PC-9 (cell line): ENCODE measurements around the gene SPEM3. TPM values are rescaled to one million over a fixed set of nuclear protein-coding genes. Genes with fewer than 3 reads are reported as not detected.
"Not testable (repeated sequence)": the region's sequence is repeated elsewhere in the genome, so short reads cannot be mapped to it uniquely, and the experiment has no call there.

Experiments used
- BruUV-seq: library from RNA; stranded (reverse); fragments of 400-500 nt; replicated peaks from 2 replicates; lab custom pipeline; 2021; lab: Mats Ljungman, UMichigan
- CTCF ChIA-PET: fragments of 300-600 bp; sonication (Branson Sonifier 250); formaldehyde crosslinking; loops from one replicate; lab custom pipeline; 2022; ENCODE audit warnings: antibody characterized with exemption; lab: Charles Lee
- POLR2A ChIA-PET: fragments of 300-600 bp; sonication (Branson Sonifier 250); formaldehyde crosslinking; loops from one replicate; lab custom pipeline; 2022; ENCODE audit warnings: antibody characterized with exemption; ENCODE audit not compliant: unreplicated experiment; lab: Charles Lee
- DNase-seq, 2 experiments: peaks; one replicate each; pipeline versions ENCODE4 v3.0.0 to v3.0.0-alpha.2; 2015 to 2022; ENCODE audit warnings: mixed read lengths in 1 of 2
- H2AFZ ChIP-seq: fragments of 200-600 bp; sonication (generic); 2 replicates; pipeline ENCODE4 v1.8.1; 2017; ENCODE audit warnings: antibody characterized with exemption
- H3F3A ChIP-seq: fragments of 200-600 bp; sonication (generic); 2 replicates; pipeline ENCODE4 v1.8.1; 2017; ENCODE audit warnings: antibody characterized with exemption, mild to moderate bottlenecking, low read depth; ENCODE audit not compliant: insufficient read depth
- H3K27ac ChIP-seq: fragments of 200-600 bp; sonication (generic); 2 replicates; pipeline ENCODE4 v1.6.1; 2016; ENCODE audit warnings: mixed run types
- H3K27me3 ChIP-seq: fragments of 200-600 bp; sonication (generic); 2 replicates; pipeline ENCODE4 v1.6.1; 2016; ENCODE audit warnings: low read depth, mixed run types; ENCODE audit not compliant: insufficient read depth
- H3K36me3 ChIP-seq: fragments of 200-600 bp; sonication (generic); 2 replicates; pipeline ENCODE4 v1.6.1; 2016; ENCODE audit warnings: low read depth, mixed run types
- H3K4me1 ChIP-seq: fragments of 200-600 bp; sonication (generic); replicated peaks from 2 replicates; pipeline ENCODE4 v1.6.1; 2016; ENCODE audit warnings: mixed run types; ENCODE audit not compliant: insufficient read depth
- H3K4me2 ChIP-seq: fragments of 200-600 bp; sonication (generic); 2 replicates; pipeline ENCODE4 v1.6.1; 2017; ENCODE audit warnings: mixed run types
- H3K4me3 ChIP-seq: fragments of 200-600 bp; sonication (generic); 2 replicates; pipeline ENCODE4 v1.6.1; 2016; ENCODE audit warnings: mixed run types
- H3K79me2 ChIP-seq: fragments of 200-600 bp; sonication (generic); 2 replicates; pipeline ENCODE4 v1.6.1; 2017; ENCODE audit warnings: low read depth, mixed run types
- H3K9me2 ChIP-seq: fragments of 200-600 bp; sonication (generic); 2 replicates; pipeline ENCODE4 v1.8.1; 2017; ENCODE audit warnings: mild to moderate bottlenecking; ENCODE audit not compliant: insufficient read depth
- H3K9me3 ChIP-seq: fragments of 200-600 bp; sonication (generic); 2 replicates; pipeline ENCODE4 v1.8.1; 2016; ENCODE audit warnings: low read depth; ENCODE audit not compliant: insufficient read depth
- H4K20me1 ChIP-seq: fragments of 200-600 bp; sonication (generic); 2 replicates; pipeline ENCODE4 v1.8.1; 2017; ENCODE audit not compliant: insufficient read depth
- CTCF ChIP-seq: fragments of 200-600 bp; sonication (generic); conservative IDR thresholded peaks from 2 replicates; pipeline ENCODE4 v1.6.1; 2017; ENCODE audit warnings: mixed run types, antibody characterized with exemption, mild to moderate bottlenecking, moderate library complexity
- EZH2 ChIP-seq: fragments of 200-600 bp; sonication (generic); IDR thresholded peaks from 2 replicates; pipeline ENCODE4 v1.8.0; 2017; ENCODE audit warnings: antibody characterized with exemption, low read depth
- intact Hi-C: fragments of 100-400 bp; cut with micrococcal nuclease; formaldehyde crosslinking; loops from one replicate; pipeline ENCODE4 v1.10.0; 2022; ENCODE audit not compliant: unreplicated experiment
- total RNA-seq: library from RNA; stranded (reverse); gene quantifications from 2 replicates; pipeline ENCODE4 v1.2.3, GENCODE V29; 2021

The SPEM3 gene
- total RNA-seq, 1 experiment from 2014 or later = not detected

DNA sequence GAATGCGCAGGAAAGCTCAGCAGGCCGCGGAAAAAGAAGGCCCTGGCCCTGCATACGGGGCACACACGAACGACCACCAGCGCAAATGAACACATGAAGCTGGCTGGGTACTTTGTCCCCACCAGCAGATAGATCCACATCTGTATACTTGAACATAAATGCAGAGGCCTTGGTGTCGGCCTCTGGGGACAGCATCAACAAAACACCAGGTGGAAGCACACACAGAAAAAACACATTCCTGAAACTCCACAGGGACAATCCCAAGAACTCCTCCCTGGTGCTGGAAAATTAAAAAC lies 51.4 kb downstream of the SPEM3 start:
- H3K9me2 ChIP-seq = no peaks in the 10 kb centered on the region
- peaks cover 49% of the 10 kb centered on the region for H3K79me2 ChIP-seq
- H4K20me1 ChIP-seq = no peaks in the 10 kb centered on the region
- peak overlapping the region; percentile 76 for H3K4me3 ChIP-seq
- intact Hi-C loops = loop anchor here (5.0 kb wide), 1 partner anchor 218 kb away; the partner anchor contains the start of gene CLDN7
- BruUV-seq = no TSS peak
- peaks cover 9% of the 10 kb centered on the region; the same call in 1 of the 2 replicates for H3F3A ChIP-seq
- DNase-seq = no peak
- peak overlapping the region; percentile 84 for H3K4me2 ChIP-seq
- POLR2A ChIA-PET = interaction anchor here (0.5 to 1.1 kb wide), 3 partner anchors 35 to 131 kb away, joined by 3 to 26 read pairs (median 5); no protein-coding TSS in a partner anchor
- H3K9me3 ChIP-seq = no peaks in the 10 kb centered on the region
- H3K4me1 ChIP-seq = peaks cover 32% of the 10 kb centered on the region
- H3K27ac ChIP-seq = peak overlapping the region; percentile 37
- CTCF ChIA-PET = interaction anchor here (0.7 kb wide), 1 partner anchor 79 kb away, joined by 10 read pairs; no protein-coding TSS in a partner anchor
- H3K36me3 ChIP-seq = no peaks in the 10 kb centered on the region
- TF ChIP-seq EZH2 (no peak), CTCF (no peak)
- no peaks in the 10 kb centered on the region for H3K27me3 ChIP-seq
- H2AFZ ChIP-seq = peak overlapping the region; percentile 83

DNA sequence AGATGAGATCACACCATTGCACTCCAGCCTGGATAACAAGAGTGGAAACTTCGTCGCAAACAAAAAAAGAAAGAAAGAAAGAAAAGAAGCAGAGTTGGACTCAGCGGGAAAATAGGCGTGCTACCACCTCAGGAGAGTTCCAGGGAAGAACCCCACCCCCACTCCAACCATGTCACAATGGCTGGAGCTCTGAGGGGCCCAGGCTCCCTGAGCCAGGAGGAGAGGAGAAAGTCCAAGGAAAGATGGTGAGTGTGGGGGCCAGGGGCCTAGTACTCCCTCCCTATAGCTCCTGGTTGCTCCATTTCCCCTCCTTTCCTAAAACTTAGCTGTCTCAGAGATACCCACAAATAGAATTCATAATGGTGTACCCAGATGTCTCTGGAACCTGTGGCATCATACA lies 52.6 kb downstream of the SPEM3 start, which contains the start of gene SLC35G6:
SLC35G6 (plus strand) TSS at position 172 of the 400 bp plus-strand sequence; CDS start at position 243, 71 bp downstream.
- H3K27ac ChIP-seq, H3K9me2 ChIP-seq, BruUV-seq, CTCF ChIA-PET, H2AFZ ChIP-seq, H3K9me3 ChIP-seq, H3K27me3 ChIP-seq, POLR2A ChIA-PET, H4K20me1 ChIP-seq, H3K36me3 ChIP-seq, H3K4me3 ChIP-seq, H3F3A ChIP-seq, DNase-seq: not testable (repeated sequence)
- intact Hi-C loops = loop anchor here (5.0 kb wide), 1 partner anchor 219 kb away; the partner anchor contains the start of gene CLDN7
- H3K4me2 ChIP-seq = peak within 1 kb of the TSS; percentile 84
- peaks cover 31% of the 10 kb centered on the region for H3K4me1 ChIP-seq
- peaks cover 49% of the 10 kb centered on the region for H3K79me2 ChIP-seq

DNA sequence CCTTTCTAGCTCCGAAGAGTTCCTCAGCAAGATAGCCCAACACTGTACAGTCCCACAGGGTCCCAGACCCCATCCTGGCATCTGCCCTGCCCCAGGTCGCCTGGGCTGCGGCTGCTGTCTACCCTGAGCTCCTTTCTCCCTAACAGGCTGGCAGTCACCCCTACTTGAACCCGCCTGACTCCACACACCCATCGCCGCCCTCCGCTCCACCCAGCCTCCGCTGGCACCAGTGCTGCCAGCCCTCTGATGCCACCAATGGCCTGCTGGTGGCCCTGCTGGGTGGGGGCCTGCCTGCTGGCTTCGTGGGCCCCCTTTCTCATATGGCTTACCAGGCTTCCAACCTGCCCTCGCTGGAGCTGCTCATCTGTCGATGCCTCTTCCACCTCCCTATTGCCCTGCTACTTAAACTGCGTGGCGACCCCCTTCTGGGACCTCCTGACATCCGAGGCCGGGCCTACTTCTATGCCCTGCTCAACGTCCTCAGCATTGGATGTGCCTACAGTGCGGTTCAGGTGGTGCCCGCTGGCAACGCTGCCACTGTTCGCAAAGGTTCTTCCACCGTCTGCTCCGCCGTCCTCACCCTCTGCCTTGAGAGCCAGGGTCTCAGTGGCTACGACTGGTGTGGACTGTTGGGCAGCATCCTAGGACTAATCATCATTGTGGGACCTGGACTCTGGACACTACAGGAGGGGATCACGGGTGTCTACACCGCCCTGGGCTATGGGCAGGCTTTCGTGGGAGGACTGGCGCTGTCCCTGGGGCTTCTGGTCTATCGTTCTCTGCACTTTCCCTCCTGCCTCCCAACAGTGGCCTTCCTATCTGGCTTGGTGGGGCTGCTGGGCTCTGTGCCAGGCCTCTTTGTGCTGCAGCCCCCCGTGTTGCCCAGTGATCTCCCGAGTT lies 53.4 kb downstream of the SPEM3 start:
- H3K27me3 ChIP-seq, CTCF ChIA-PET, H3K4me2 ChIP-seq, H3K36me3 ChIP-seq, DNase-seq, H4K20me1 ChIP-seq, H3K4me3 ChIP-seq, H3K9me3 ChIP-seq, H2AFZ ChIP-seq, POLR2A ChIA-PET, H3K27ac ChIP-seq, BruUV-seq, H3K9me2 ChIP-seq, H3F3A ChIP-seq: not testable (repeated sequence)
- intact Hi-C loops = loop anchor here (5.0 kb wide), 1 partner anchor 220 kb away; the partner anchor contains the start of gene CLDN7
- Histone ChIP-seq H3K79me2 (peaks cover 49% of the 10 kb centered on the region), H3K4me1 (peaks cover 30% of the 10 kb centered on the region)

Other genes with a start within 250 kb of the SPEM3 start
- gene ASGR1, start 249.5 kb upstream of the SPEM3 start, total RNA-seq = 3.5 and 5.9 TPM in 2 replicates
- 27.1 and 32.8 TPM in 2 replicates for gene DLG4, start 209.0 kb upstream of the SPEM3 start, total RNA-seq
- gene ACADVL, start 208.9 kb upstream of the SPEM3 start, total RNA-seq = 531 and 604 TPM in 2 replicates
- gene DVL2, start 194.3 kb upstream of the SPEM3 start, total RNA-seq = 77.9 and 86.8 TPM in 2 replicates
- gene PHF23, start 189.4 kb upstream of the SPEM3 start, total RNA-seq = 64.5 and 65.8 TPM in 2 replicates
- 424 and 457 TPM in 2 replicates for gene GABARAP, start 186.4 kb upstream of the SPEM3 start, total RNA-seq
- gene CTDNEP1, start 177.1 kb upstream of the SPEM3 start, total RNA-seq = 173 and 203 TPM in 2 replicates
- gene ELP5, start 176.6 kb upstream of the SPEM3 start, total RNA-seq = 31.8 and 45.1 TPM in 2 replicates
- 390 and 442 TPM in 2 replicates for gene CLDN7, start 166.4 kb upstream of the SPEM3 start, total RNA-seq
- gene SLC2A4, start 147.1 kb upstream of the SPEM3 start, total RNA-seq = 1.5 and 1.6 TPM in 2 replicates
- gene YBX2, start 134.2 kb upstream of the SPEM3 start, total RNA-seq = 0.65 and 0.68 TPM in 2 replicates
- gene EIF5A, start 121.2 kb upstream of the SPEM3 start, total RNA-seq = 806 and 1,298 TPM in 2 replicates
- 43.5 and 61.3 TPM in 2 replicates for gene GPS2, start 113.5 kb upstream of the SPEM3 start, total RNA-seq
- 46.5 and 57.9 TPM in 2 replicates for gene NEURL4, start 99.5 kb upstream of the SPEM3 start, total RNA-seq
- 10.9 and 28.5 TPM in 2 replicates for gene ACAP1, start 92.3 kb upstream of the SPEM3 start, total RNA-seq
- 16.4 and 18.3 TPM in 2 replicates for gene KCTD11, start 76.7 kb upstream of the SPEM3 start, total RNA-seq
- gene TMEM95, start 73.7 kb upstream of the SPEM3 start, total RNA-seq = 0.45 and 0.50 TPM in 2 replicates
- 15.8 and 18.8 TPM in 2 replicates for gene TNK1, start 47.8 kb upstream of the SPEM3 start, total RNA-seq
- 53.0 and 64.5 TPM in 2 replicates for gene PLSCR3, start 34.3 kb upstream of the SPEM3 start, total RNA-seq
- 55.4 and 91.7 TPM in 2 replicates for gene TMEM256, start 24.8 kb upstream of the SPEM3 start, total RNA-seq
- 86.3 and 98.8 TPM in 2 replicates for gene NLGN2, start 21.0 kb upstream of the SPEM3 start, total RNA-seq
- gene SPEM1, start 8.5 kb upstream of the SPEM3 start, total RNA-seq = 0.83 and 1.1 TPM in 2 replicates
- 0.50 TPM in 1 of 2 replicates, not detected in the other for gene SPEM2, start 3.2 kb upstream of the SPEM3 start, total RNA-seq
- 17.0 and 20.7 TPM in 2 replicates for gene TMEM102, start 6.6 kb downstream of the SPEM3 start, total RNA-seq
- gene FGF11, start 10.7 kb downstream of the SPEM3 start, total RNA-seq = 15.2 and 23.2 TPM in 2 replicates
- gene CHRNB1, start 16.2 kb downstream of the SPEM3 start, total RNA-seq = 31.9 and 53.4 TPM in 2 replicates
- gene ZBTB4, start 50.8 kb downstream of the SPEM3 start, total RNA-seq = 50.6 and 54.0 TPM in 2 replicates
- not detected in 2 replicates for gene SLC35G6, start 52.6 kb downstream of the SPEM3 start, total RNA-seq
- gene POLR2A, start 55.5 kb downstream of the SPEM3 start, total RNA-seq = 149 and 166 TPM in 2 replicates
- 14.3 and 21.5 TPM in 2 replicates for gene TNFSF12, start 120.2 kb downstream of the SPEM3 start, total RNA-seq
- gene TNFSF13, start 129.9 kb downstream of the SPEM3 start, total RNA-seq = 46.4 and 65.4 TPM in 2 replicates
- 68.4 and 72.4 TPM in 2 replicates for gene SENP3, start 133.1 kb downstream of the SPEM3 start, total RNA-seq
- 27.0 and 37.0 TPM in 2 replicates for gene CD68, start 150.8 kb downstream of the SPEM3 start, total RNA-seq
- gene MPDU1, start 155.0 kb downstream of the SPEM3 start, total RNA-seq = 33.4 and 44.2 TPM in 2 replicates
- 80.9 and 124 TPM in 2 replicates for gene SOX15, start 161.2 kb downstream of the SPEM3 start, total RNA-seq
- gene FXR2, start 186.0 kb downstream of the SPEM3 start, total RNA-seq = 61.5 and 63.7 TPM in 2 replicates
- gene SAT2, start 199.0 kb downstream of the SPEM3 start, total RNA-seq = 52.0 and 68.7 TPM in 2 replicates
- 0.52 and 1.0 TPM in 2 replicates for gene SHBG, start 201.3 kb downstream of the SPEM3 start, total RNA-seq
- 0.63 and 0.73 TPM in 2 replicates for gene ATP1B2, start 222.1 kb downstream of the SPEM3 start, total RNA-seq